COLO829 (cell line): Measurements from ENCODE around the gene IKBKE.
A peak's percentile ranks its signal among the peaks of the same experiment; 100 is the strongest.
"Not testable (repeated sequence)": the region's sequence is repeated elsewhere in the genome, so short reads cannot be mapped to it uniquely, and the experiment has no call there.

ENCODE experiments used
- DNase-seq: peaks from one replicate; pipeline ENCODE4 v3.0.0; 2012; ENCODE audit warnings: low spot score

The IKBKE gene

DNA sequence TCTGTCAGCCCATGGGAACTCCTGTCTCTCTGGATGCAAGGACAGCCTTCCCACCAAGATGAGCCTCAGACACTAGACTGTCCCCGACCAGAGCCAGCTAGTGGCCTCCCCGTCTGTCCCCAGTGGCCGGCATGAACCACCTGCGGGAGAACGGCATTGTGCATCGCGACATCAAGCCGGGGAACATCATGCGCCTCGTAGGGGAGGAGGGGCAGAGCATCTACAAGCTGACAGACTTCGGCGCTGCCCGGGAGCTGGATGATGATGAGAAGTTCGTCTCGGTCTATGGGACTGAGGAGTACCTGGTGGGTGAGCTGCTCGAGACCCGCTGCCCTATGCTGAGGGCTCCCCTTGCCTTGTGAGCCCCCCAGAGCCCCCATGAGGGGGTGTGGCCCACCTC is 5.8 kb downstream of the IKBKE start:
- no peak for DNase-seq

DNA sequence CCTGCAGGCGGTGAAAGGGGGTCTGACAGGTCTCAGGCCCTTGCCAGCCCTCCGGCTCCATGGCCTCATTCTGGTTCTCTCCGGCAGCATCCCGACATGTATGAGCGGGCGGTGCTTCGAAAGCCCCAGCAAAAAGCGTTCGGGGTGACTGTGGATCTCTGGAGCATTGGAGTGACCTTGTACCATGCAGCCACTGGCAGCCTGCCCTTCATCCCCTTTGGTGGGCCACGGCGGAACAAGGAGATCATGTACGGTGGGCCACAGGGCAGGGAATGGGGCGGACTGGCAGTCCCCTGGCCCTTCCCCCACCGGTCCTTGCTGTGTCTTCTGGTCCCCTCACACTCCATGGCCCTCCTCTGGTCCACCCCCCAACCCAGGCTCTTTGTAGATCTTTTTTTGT is 6.3 kb downstream of the IKBKE start:
- DNase-seq, result no peak

DNA sequence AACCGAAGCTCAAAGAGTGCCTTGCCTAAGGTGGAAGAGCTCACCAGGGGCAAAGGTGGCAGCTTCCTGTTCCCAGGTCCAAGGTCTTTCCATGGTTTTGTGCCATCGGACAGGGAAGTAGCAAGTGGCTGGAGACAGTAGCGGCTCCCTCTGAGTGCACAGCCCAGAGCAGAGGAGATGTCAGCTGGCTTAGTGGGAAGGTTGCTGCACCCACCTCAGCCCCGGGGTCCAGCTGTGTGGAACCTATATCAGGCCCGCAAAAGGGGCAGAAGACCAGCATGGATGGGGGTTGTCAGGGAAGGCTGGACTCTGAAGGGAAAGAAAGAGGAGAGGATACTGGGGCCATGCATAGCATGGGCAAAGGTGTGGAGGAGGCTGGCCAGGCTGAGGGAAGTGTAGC is 6.8 kb downstream of the IKBKE start:
- DNase-seq, result no peak

GRCh38 chr1:206477581-206478380 is 7.5 kb downstream of the IKBKE start:
- no peak for DNase-seq

- DNase-seq, result no peak
These were observed 8.5 kb downstream of the IKBKE start for GRCh38 chr1:206478746-206479145.

GRCh38 chr1:206479183-206480125 is 9.2 kb downstream of the IKBKE start:
- DNase-seq, result peak; percentile 95

DNA sequence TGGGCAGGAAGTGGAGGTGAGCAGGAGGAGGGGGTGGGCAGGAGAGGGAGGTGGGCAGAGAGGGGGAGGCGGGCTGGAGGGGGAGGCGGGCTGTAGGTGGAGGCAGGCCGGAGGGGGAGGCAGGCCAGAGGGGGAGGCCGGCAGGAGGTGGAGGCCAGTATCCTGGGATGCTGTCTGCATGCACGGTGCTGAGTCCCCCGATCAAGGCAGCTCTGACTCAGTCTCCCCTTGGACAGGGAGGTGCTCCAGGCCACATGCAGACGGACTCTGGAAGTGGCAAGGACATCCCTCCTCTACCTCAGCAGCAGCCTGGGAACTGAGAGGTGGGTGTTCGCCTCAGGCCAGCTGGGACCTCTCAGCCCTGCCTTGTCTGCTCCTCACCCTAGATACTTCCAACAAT is 9.9 kb downstream of the IKBKE start:
- DNase-seq, result no peak

- DNase-seq, result no peak
These were observed 12.3 kb downstream of the IKBKE start for GRCh38 chr1:206482611-206483010.

GRCh38 chr1:206483864-206484263 is 13.6 kb downstream of the IKBKE start:
- not testable (repeated sequence) for DNase-seq

DNA sequence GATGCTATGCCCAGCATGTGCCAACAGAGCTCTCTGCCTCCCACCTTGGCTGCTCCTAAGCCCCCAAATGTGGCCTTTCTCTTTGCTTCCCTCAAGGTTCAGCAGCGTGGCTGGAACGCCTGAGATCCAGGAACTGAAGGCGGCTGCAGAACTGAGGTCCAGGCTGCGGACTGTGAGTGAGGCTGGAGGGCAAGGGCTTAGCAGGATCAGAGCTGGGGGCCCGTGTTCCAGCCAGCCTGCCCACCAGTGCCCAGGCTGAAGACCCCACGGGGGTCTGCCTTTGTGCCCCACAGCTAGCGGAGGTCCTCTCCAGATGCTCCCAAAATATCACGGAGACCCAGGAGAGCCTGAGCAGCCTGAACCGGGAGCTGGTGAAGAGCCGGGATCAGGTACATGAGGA is 14.6 kb downstream of the IKBKE start:
- DNase-seq, result no peak

DNA sequence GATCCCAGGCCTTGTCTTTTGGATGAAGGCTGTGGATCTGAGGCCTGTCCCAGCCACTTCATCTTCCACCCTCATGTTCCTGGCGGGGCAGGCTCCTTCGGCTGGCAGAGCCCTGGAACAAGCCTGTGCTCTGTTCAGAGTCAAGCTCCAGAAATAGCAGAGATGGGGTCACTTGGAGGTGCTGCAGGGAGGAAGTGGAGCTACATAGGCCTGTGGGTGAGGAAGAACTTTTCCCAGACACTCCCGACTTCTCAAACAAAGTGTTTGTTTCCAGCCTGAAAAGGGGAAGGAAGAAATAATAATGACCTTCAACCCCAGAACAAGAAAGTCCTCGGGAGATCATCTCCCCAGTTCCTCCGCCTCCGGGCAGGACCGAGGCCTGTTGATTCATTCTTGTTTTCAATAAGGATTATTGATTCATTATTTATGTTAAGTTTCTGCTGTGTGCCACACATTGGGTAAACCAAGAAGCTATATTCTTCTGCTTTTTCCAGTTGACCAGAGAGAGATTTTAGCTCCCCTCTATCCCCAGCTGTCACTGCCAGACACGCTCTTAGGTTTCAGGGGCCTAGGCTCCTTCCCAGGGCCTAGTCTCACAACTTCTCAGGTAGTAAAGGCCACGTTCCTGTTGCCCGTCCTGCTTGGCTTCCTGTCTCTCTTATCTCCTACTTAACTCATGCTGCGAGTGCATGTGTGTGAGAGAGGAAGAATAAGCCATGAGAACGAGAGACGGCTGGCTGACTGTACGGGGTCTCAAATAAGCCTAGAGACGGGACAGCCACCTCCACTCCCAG is 16.9 kb downstream of the IKBKE start:
- peak; percentile 61 for DNase-seq

- no peak for DNase-seq
These were observed 17.7 kb downstream of the IKBKE start for GRCh38 chr1:206487970-206488369.

DNA sequence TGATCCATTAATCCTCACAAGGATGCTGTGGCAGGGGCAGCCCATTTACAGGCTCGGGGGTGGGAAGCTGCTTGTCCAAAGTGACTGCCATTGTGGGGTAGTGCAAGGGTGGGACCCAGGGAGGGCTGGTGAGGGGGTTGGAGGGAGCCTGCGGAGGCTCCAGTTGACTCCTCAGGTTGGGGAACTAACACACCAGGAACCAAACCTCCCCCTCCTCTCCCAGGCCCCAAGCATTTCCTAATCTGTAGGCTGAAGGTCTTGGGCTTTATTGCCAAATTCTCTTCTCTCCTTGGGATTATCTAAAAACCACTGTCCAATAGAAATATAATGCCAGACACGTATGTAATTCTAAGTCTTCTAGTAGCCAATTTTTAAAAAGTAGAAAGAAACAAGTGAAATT is 18.2 kb downstream of the IKBKE start:
- DNase-seq, result no peak

DNA sequence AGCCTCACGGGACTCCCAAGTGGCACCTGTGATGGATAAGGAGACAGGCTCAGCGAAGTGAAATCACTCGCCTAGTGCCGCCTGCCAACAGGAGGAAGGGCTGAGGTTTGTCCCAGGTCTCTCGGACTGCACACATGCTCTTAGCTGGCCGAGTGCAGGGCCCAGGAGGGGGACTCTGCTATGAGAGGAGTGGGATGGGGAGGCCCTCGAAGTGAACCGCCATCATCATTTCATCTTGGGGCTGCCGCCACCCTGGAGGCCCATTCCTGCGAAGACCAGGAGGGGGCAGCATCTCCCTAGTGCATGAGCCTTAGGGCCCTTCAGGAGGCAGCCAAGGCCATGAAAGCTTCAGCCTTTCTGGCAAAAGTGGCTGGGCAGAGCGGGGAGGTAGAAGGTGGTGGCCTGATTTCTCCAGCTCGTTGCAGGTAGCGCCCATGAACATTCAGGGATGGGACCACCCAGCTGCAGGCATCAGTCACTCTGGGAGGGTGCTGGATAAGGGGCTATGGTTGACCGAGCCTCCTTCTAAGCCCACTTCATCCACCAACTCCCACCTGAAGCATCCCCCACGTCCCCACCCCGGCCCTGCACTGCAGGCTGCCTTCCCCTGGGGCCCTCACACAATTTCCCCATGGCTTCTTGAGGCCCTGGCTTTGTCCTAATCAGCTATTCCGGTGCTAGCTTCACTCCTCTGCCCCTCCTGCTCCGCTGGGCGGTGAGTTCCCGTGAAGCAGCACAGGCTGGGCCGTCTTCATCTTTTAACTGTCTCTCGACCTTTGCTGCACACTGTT is 19.9 kb downstream of the IKBKE start:
- DNase-seq, result peak; percentile 95

DNA sequence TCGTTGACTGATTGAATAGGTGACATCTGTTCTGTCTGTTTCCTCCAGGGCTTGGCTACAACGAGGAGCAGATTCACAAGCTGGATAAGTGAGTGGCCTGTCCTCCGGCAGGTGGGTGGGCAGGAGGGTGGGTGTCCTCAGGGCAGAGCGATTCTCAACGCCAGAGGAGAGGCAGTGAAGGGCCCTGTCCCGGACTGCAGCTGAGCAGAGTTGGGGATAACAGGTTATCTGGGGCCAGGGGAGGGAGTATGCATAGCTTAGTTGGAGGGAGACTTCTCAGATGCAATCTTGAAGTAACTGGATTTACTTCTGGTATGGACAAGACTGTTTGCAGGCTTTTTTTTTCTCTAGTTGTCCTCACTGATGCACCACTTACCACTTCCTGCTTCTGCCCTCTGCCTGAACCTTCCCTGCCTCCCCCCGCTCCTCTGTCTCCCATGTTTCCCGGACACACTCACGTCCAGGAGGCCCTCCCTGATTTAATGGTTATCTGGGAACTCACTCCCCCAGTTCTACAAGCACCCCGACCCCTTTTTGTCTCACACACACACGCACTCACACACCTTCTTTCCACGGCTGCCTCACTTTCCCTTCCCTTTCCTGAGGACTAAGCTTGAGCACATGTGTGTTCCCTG is 20.6 kb downstream of the IKBKE start:
- no peak for DNase-seq

DNA sequence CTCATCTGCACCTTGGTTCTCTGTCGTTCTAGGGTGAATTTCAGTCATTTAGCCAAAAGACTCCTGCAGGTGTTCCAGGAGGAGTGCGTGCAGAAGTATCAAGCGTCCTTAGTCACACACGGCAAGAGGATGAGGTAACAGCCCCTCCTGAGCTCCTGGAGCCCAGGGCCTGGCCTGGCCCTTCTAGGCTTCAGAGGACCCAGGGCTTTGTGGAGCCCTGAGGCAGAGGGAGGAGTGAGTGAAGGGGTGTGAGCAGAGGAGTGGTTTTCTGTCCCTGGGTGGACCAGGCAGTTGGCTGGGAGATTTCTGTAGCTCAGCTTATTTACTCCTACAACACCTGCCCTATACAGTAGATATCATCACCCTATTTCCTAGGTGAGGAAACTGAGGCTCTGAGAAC is 21.3 kb downstream of the IKBKE start:
- no peak for DNase-seq

DNA sequence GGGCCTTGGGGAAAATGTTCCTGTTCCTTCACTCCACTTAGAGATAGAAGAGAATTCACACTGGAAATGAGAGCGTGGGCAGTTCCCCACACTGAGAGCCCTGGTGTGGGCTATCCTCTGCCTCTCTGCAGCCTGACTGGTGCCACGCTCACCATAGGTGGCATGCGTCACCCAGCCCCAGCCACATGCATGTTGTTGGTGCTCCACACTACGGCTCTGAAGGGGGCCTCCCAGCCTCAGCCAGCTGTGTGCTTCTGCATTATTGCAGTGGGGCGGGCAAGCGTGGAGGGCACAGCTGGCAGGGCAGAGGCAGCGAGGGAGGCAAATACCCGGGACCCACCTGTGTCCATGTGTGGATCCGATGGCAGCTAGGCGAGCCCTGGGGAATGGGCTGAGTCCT is 22.3 kb downstream of the IKBKE start:
- no peak for DNase-seq

GRCh38 chr1:206493279-206493678 is 23.0 kb downstream of the IKBKE start:
- no peak for DNase-seq

- DNase-seq, result no peak
These were observed 24.8 kb downstream of the IKBKE start for GRCh38 chr1:206495011-206495461.

GRCh38 chr1:206495493-206496046 is 25.3 kb downstream of the IKBKE start:
- no peak for DNase-seq
